Liver (tissue), 9 donors: ENCODE data around the gene CDH13. TPM values are rescaled to one million over a fixed set of nuclear protein-coding genes. Genes with fewer than 3 reads are reported as not detected.

Experiments
- DNase-seq: peaks from one replicate; pipeline ENCODE4 v3.0.0-alpha.2; 2017; ENCODE audit warnings: low spot score
- H3K27ac ChIP-seq, 2 donors: one replicate each; pipeline ENCODE4 v1.7.0; 2013; ENCODE audit warnings: inconsistent platforms in 2 of 2, low read length in 2 of 2, control low read depth in 1 of 2, low read depth in 1 of 2, mild to moderate bottlenecking in 1 of 2
- H3K27me3 ChIP-seq, 4 donors: one replicate each; pipeline versions ENCODE4 v1.6.1 to v1.7.0; 2013; ENCODE audit warnings: low read length in 3 of 4, inconsistent platforms in 1 of 4, mild to moderate bottlenecking in 1 of 4, moderate library complexity in 1 of 4; ENCODE audit not compliant: control insufficient read depth in 4 of 4, insufficient read depth in 4 of 4
- H3K36me3 ChIP-seq, 4 donors: one replicate each; pipeline versions ENCODE4 v1.6.1 to v1.7.0; 2013; ENCODE audit warnings: low read length in 3 of 4, mild to moderate bottlenecking in 3 of 4, low read depth in 1 of 4, moderate library complexity in 1 of 4; ENCODE audit not compliant: control insufficient read depth in 4 of 4, insufficient read depth in 3 of 4
- H3K4me1 ChIP-seq, 4 donors: one replicate each; pipeline versions ENCODE4 v1.6.1 to v1.7.0; 2013; ENCODE audit warnings: low read length in 3 of 4, mild to moderate bottlenecking in 3 of 4, moderate library complexity in 1 of 4; ENCODE audit not compliant: control insufficient read depth in 4 of 4, insufficient read depth in 4 of 4
- H3K4me3 ChIP-seq, 3 donors: one replicate each; pipeline versions ENCODE4 v1.6.1 to v1.7.0; 2013; ENCODE audit warnings: low read length in 3 of 3, control low read depth in 1 of 3, low read depth in 1 of 3, mild to moderate bottlenecking in 1 of 3
- H3K9ac ChIP-seq, 2 donors: one replicate each; pipeline ENCODE4 v1.7.0; 2013; ENCODE audit warnings: low read length in 2 of 2, mild to moderate bottlenecking in 2 of 2, moderate library complexity in 2 of 2, control low read depth in 1 of 2, low read depth in 1 of 2
- H3K9me3 ChIP-seq, 4 donors: one replicate each; pipeline versions ENCODE4 v1.6.1 to v1.7.0; 2013; ENCODE audit warnings: low read length in 3 of 4; ENCODE audit not compliant: control insufficient read depth in 4 of 4
- CTCF ChIP-seq: fragments of 150-350 bp; IDR thresholded peaks from 2 replicates; pipeline ENCODE4 v1.5.1; 2017; ENCODE audit warnings: improper control_type of control experiment, low read depth, low read length; ENCODE audit not compliant: missing input control
- EGR1 ChIP-seq, 2 donors: IDR thresholded peaks; 2 replicates each; pipeline ENCODE4 v1.6.1; 2016 to 2018; ENCODE audit warnings: antibody characterized with exemption in 2 of 2, low read depth in 2 of 2
- FOXA1 ChIP-seq: IDR thresholded peaks from 2 replicates; pipeline ENCODE4 v1.6.1; 2016; ENCODE audit warnings: antibody characterized with exemption
- GABPA ChIP-seq, 2 donors: IDR thresholded peaks in 1 of 2; conservative IDR thresholded peaks in 1 of 2; 2 replicates each; pipeline ENCODE4 v1.6.1; 2016; ENCODE audit warnings: antibody characterized with exemption in 2 of 2, mild to moderate bottlenecking in 1 of 2, moderate library complexity in 1 of 2
- HNF4A ChIP-seq, 2 donors: conservative IDR thresholded peaks; 2 replicates each; pipeline ENCODE4 v1.6.1; 2016; ENCODE audit warnings: antibody characterized with exemption in 2 of 2, mild to moderate bottlenecking in 2 of 2
- HNF4G ChIP-seq: IDR thresholded peaks from 2 replicates; pipeline ENCODE4 v1.6.1; 2016; ENCODE audit warnings: antibody characterized with exemption
- JUND ChIP-seq, 2 donors: IDR thresholded peaks; 2 replicates each; pipeline ENCODE4 v1.6.1; 2016; ENCODE audit warnings: antibody characterized with exemption in 2 of 2
- SP1 ChIP-seq: IDR thresholded peaks from 2 replicates; pipeline ENCODE4 v1.6.1; 2018; ENCODE audit warnings: antibody characterized with exemption, mild to moderate bottlenecking
- TAF1 ChIP-seq: conservative IDR thresholded peaks from 2 replicates; pipeline ENCODE4 v1.6.1; 2016; ENCODE audit warnings: antibody characterized with exemption, mild to moderate bottlenecking
- WGBS: extraction: QIAGEN DNeasy Blood & Tissue Kit; methylation state at CpG from one replicate; pipeline ENCODE4 v1.1.7; 2013; 5-methylcytosine and 5-hydroxymethylcytosine counted together
- polyA plus RNA-seq, 2 donors: library from polyadenylated mRNA; stranded (reverse) in 1 of 2; unstranded in 1 of 2; fragments of 200-250 nt in 1 of 2; fragments of >200 nt in 1 of 2; fragmentation: Nextera tagmentation in 1 of 2; extraction: Ambion mirVana in 1 of 2; gene quantifications; one replicate each; pipeline versions ENCODE4 v1.2.1 to v1.2.3, GENCODE V29; 2013 to 2015
- total RNA-seq, 2 donors: library from RNA; depleted of rRNA; stranded (reverse); fragments of >200 nt; gene quantifications; one replicate each; pipeline ENCODE4 v1.2.3, GENCODE V29; 2014
- TF ChIP-seq, protein P1 (sequence below): IDR thresholded peaks from 2 replicates; pipeline ENCODE4 v1.6.1; 2016; ENCODE audit warnings: antibody characterized with exemption, mild to moderate bottlenecking
- TF ChIP-seq, protein P2 (sequence below): IDR thresholded peaks from 2 replicates; pipeline ENCODE4 v1.6.1; 2016; ENCODE audit warnings: antibody characterized with exemption
- TF ChIP-seq, protein P3 (sequence below): IDR thresholded peaks from 2 replicates; pipeline ENCODE4 v1.6.1; 2016; ENCODE audit warnings: antibody characterized with exemption
- donor health status: healthy.
- donor health status: healthy.
- donor health status: healthy.
- donor health status: healthy.
- donor health status: healthy.

Gene CDH13
- total and polyA plus RNA-seq, 4 donors, result 0.21 to 1.5 (median 0.58) TPM

DNA sequence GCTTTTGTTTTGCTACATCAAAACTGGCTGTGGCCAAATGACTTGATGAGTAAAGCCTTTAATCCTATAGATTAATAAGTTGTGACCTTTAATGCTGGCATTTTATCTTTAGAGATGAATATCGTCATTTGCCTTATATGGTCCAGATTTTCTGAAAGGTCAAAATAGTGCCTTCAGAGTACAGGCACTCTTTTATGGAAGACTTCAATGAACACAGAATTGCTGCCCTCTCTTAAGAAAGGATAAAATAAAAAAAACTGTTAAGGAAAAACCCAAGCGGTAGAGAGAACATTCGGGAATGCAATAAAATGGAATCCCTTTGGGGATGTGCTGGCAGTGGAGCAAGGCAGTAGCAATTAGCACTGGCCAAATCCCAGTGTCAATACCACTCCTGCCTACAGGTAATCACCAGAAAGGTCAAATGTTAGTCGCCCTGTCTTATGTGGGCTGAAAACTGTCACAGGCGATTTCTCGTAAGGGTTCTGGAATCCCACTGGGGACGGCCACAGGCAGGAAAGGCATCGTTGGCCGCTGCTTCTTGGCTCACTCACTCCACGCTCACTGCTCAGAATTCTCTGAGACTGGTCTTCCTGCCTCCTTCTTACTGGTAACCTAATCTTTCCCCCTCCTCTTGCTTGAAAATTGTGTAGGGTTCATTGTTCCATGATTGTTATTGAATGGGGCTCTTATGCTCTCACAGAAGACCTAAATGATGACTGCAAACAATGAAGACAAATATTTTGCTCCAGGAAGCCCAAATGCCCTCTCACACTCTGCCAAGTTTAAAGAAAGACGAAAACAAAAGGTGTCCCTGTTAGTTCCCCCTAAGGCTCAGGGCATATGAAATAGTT lies 1135.6 kb downstream of the CDH13 start:
- Histone ChIP-seq H3K27ac (no peak overlapping the region), H3K36me3 (no peaks in the 10 kb centered on the region), H3K9ac (no peak overlapping the region), H3K9me3 (peaks cover 0 to 10% (median 2%) of the 10 kb centered on the region in 4 donors), H3K4me1 (no peaks in the 10 kb centered on the region), H3K4me3 (no peak overlapping the region), H3K27me3 (no peaks in the 10 kb centered on the region)
- TF ChIP-seq JUND (IDR thresholded peaks at IDR 0.05) (no peak), TAF1 (no peak), GABPA (IDR thresholded peaks at IDR 0.05 in 1 of 2, conservative IDR thresholded peaks at IDR 0.05 in 1 of 2) (no peak), HNF4G (no peak), CTCF (no peak), SP1 (no peak), EGR1 (IDR thresholded peaks at IDR 0.05; ENCODE audit: low read depth in 2 of 2) (no peak), HNF4A (conservative IDR thresholded peaks at IDR 0.05) (no peak)
- TF ChIP-seq, protein P1, sequence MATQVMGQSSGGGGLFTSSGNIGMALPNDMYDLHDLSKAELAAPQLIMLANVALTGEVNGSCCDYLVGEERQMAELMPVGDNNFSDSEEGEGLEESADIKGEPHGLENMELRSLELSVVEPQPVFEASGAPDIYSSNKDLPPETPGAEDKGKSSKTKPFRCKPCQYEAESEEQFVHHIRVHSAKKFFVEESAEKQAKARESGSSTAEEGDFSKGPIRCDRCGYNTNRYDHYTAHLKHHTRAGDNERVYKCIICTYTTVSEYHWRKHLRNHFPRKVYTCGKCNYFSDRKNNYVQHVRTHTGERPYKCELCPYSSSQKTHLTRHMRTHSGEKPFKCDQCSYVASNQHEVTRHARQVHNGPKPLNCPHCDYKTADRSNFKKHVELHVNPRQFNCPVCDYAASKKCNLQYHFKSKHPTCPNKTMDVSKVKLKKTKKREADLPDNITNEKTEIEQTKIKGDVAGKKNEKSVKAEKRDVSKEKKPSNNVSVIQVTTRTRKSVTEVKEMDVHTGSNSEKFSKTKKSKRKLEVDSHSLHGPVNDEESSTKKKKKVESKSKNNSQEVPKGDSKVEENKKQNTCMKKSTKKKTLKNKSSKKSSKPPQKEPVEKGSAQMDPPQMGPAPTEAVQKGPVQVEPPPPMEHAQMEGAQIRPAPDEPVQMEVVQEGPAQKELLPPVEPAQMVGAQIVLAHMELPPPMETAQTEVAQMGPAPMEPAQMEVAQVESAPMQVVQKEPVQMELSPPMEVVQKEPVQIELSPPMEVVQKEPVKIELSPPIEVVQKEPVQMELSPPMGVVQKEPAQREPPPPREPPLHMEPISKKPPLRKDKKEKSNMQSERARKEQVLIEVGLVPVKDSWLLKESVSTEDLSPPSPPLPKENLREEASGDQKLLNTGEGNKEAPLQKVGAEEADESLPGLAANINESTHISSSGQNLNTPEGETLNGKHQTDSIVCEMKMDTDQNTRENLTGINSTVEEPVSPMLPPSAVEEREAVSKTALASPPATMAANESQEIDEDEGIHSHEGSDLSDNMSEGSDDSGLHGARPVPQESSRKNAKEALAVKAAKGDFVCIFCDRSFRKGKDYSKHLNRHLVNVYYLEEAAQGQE, result no peak
- TF ChIP-seq, protein P2, sequence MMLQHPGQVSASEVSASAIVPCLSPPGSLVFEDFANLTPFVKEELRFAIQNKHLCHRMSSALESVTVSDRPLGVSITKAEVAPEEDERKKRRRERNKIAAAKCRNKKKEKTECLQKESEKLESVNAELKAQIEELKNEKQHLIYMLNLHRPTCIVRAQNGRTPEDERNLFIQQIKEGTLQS, result no peak
- TF ChIP-seq, protein P3, sequence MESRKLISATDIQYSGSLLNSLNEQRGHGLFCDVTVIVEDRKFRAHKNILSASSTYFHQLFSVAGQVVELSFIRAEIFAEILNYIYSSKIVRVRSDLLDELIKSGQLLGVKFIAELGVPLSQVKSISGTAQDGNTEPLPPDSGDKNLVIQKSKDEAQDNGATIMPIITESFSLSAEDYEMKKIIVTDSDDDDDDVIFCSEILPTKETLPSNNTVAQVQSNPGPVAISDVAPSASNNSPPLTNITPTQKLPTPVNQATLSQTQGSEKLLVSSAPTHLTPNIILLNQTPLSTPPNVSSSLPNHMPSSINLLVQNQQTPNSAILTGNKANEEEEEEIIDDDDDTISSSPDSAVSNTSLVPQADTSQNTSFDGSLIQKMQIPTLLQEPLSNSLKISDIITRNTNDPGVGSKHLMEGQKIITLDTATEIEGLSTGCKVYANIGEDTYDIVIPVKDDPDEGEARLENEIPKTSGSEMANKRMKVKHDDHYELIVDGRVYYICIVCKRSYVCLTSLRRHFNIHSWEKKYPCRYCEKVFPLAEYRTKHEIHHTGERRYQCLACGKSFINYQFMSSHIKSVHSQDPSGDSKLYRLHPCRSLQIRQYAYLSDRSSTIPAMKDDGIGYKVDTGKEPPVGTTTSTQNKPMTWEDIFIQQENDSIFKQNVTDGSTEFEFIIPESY, result no peak
- DNase-seq, result no peak
- WGBS, result 78% methylated on average over 11 of the region's 11 CpGs

GRCh38 chr16:83762992-83763358 lies 1136.2 kb downstream of the CDH13 start:
- Histone ChIP-seq H3K4me3 (no peak overlapping the region), H3K36me3 (no peaks in the 10 kb centered on the region), H3K9me3 (peaks cover 0 to 10% (median 2%) of the 10 kb centered on the region in 4 donors), H3K9ac (no peak overlapping the region), H3K27me3 (no peaks in the 10 kb centered on the region), H3K27ac (no peak overlapping the region), H3K4me1 (no peaks in the 10 kb centered on the region)
- no peak for TF ChIP-seq JUND (IDR thresholded peaks at IDR 0.05)
- no peak for TF ChIP-seq FOXA1
- no peak for TF ChIP-seq SP1
- no peak for TF ChIP-seq TAF1
- no peak for TF ChIP-seq GABPA (IDR thresholded peaks at IDR 0.05 in 1 of 2, conservative IDR thresholded peaks at IDR 0.05 in 1 of 2)
- TF ChIP-seq, protein P1, result no peak
- TF ChIP-seq CTCF, result no peak
- 87% methylated on average over 5 of the region's 5 CpGs for WGBS
- DNase-seq, result no peak
